HepG2 (cell line): ENCODE data around the gene PRR14. TPM values are rescaled to one million over a fixed set of nuclear protein-coding genes. Genes with fewer than 3 reads are reported as not detected.

Experiments
- EHMT2 ChIP-seq: fragments of 200-600 bp; sonication (generic); IDR thresholded peaks from 2 replicates; pipeline ENCODE4 v1.7.0; 2017; ENCODE audit warnings: antibody characterized with exemption, low read depth, low read length, borderline replicate concordance
- HNRNPUL1 ChIP-seq: fragments of 200-400 bp; formaldehyde crosslinking; IDR thresholded peaks from 2 replicates; pipeline ENCODE4 v1.6.1; 2017; ENCODE audit warnings: low read depth, mild to moderate bottlenecking, low read length, moderate library complexity
- HOXA3 ChIP-seq: sonication (generic); formaldehyde crosslinking; IDR thresholded peaks from 2 replicates; pipeline ENCODE4 v1.5.0; 2020; ENCODE audit warnings: missing genetic modification reagents
- MATR3 ChIP-seq: sonication (generic); formaldehyde crosslinking; IDR thresholded peaks from 2 replicates; pipeline ENCODE4 v1.4.0; 2020; ENCODE audit warnings: missing genetic modification reagents
- MEIS2 ChIP-seq: sonication (generic); formaldehyde crosslinking; IDR thresholded peaks from 2 replicates; pipeline ENCODE4 v1.9.0; 2021; ENCODE audit warnings: mild to moderate bottlenecking, missing genetic modification reagents
- MTA1 ChIP-seq: sonication (generic); formaldehyde crosslinking; IDR thresholded peaks from 2 replicates; pipeline ENCODE4 v1.4.0; 2020; ENCODE audit warnings: missing genetic modification reagents, mild to moderate bottlenecking, borderline replicate concordance
- RXRA ChIP-seq: sonication (generic); formaldehyde crosslinking; IDR thresholded peaks from 2 replicates; pipeline ENCODE4 v1.5.1; 2020; ENCODE audit warnings: missing genetic modification reagents
- TBX2 ChIP-seq: sonication (generic); formaldehyde crosslinking; IDR thresholded peaks from 2 replicates; pipeline ENCODE4 v1.5.0; 2020; ENCODE audit warnings: missing genetic modification reagents, mild to moderate bottlenecking, borderline replicate concordance
- XBP1 ChIP-seq: sonication (generic); formaldehyde crosslinking; IDR thresholded peaks from 2 replicates; pipeline ENCODE4 v1.5.0; 2020; ENCODE audit warnings: missing genetic modification reagents
- ZNF142 ChIP-seq: sonication (generic); formaldehyde crosslinking; IDR thresholded peaks from 2 replicates; pipeline ENCODE4 v1.4.0; 2020; ENCODE audit warnings: missing genetic modification reagents
- ZNF235 ChIP-seq: sonication (generic); formaldehyde crosslinking; IDR thresholded peaks from 2 replicates; pipeline ENCODE4 v1.8.1; 2023; ENCODE audit warnings: mild to moderate bottlenecking, missing genetic modification reagents, borderline replicate concordance
- ZNF749 ChIP-seq: sonication (generic); formaldehyde crosslinking; IDR thresholded peaks from 2 replicates; pipeline ENCODE4 v1.8.0; 2022; ENCODE audit warnings: mild to moderate bottlenecking, missing genetic modification reagents, moderate library complexity, borderline replicate concordance
- ZNF83 ChIP-seq: sonication (generic); formaldehyde crosslinking; IDR thresholded peaks from 2 replicates; pipeline ENCODE4 v1.4.0; 2020; ENCODE audit warnings: missing genetic modification reagents, mild to moderate bottlenecking, borderline replicate concordance
- polyA plus RNA-seq, 8 experiments: library from polyadenylated mRNA; depleted of rRNA in 3 of 8; stranded (reverse) in 7 of 8; unstranded in 1 of 8; fragments of >200 nt; fragmentation: Illumina TruSeq in 4 of 8; extraction: Trizol in 4 of 8; gene quantifications; 2 replicates each; pipeline versions ENCODE4 v1.2.1 to v1.2.3, GENCODE V29; 2011 to 2016; ENCODE audit warnings: low read depth in 4 of 8, missing spikeins in 1 of 8, mixed read lengths in 1 of 8; ENCODE audit not compliant: insufficient read depth in 1 of 8
- total RNA-seq, 5 experiments: library from RNA; depleted of rRNA; stranded (reverse); fragments of >200 nt; fragmentation: Illumina TruSeq; extraction: Trizol; gene quantifications; 2 replicates each; pipeline ENCODE4 v1.2.3, GENCODE V29; 2016; ENCODE audit warnings: low read depth in 1 of 5
- TF ChIP-seq, protein P1 (sequence below): IDR thresholded peaks from 2 replicates; pipeline ENCODE4 v1.4.0; 2020; ENCODE audit warnings: mild to moderate bottlenecking, missing genetic modification reagents
- TF ChIP-seq, protein P2 (sequence below): sonication (generic); formaldehyde crosslinking; IDR thresholded peaks from 2 replicates; pipeline ENCODE4 v1.4.0; 2020; ENCODE audit warnings: mild to moderate bottlenecking, missing genetic modification reagents
- TF ChIP-seq, protein P3 (sequence below): sonication (generic); formaldehyde crosslinking; IDR thresholded peaks from 2 replicates; pipeline ENCODE4 v1.4.0; 2020; ENCODE audit warnings: missing genetic modification reagents

The PRR14 gene
- total and polyA plus RNA-seq, 2 of the 13 experiments (the other 11 are each of a cell fraction or from before 2014, with no cell fraction given), result 8.4 to 11.0 TPM

- TF ChIP-seq, protein P1, sequence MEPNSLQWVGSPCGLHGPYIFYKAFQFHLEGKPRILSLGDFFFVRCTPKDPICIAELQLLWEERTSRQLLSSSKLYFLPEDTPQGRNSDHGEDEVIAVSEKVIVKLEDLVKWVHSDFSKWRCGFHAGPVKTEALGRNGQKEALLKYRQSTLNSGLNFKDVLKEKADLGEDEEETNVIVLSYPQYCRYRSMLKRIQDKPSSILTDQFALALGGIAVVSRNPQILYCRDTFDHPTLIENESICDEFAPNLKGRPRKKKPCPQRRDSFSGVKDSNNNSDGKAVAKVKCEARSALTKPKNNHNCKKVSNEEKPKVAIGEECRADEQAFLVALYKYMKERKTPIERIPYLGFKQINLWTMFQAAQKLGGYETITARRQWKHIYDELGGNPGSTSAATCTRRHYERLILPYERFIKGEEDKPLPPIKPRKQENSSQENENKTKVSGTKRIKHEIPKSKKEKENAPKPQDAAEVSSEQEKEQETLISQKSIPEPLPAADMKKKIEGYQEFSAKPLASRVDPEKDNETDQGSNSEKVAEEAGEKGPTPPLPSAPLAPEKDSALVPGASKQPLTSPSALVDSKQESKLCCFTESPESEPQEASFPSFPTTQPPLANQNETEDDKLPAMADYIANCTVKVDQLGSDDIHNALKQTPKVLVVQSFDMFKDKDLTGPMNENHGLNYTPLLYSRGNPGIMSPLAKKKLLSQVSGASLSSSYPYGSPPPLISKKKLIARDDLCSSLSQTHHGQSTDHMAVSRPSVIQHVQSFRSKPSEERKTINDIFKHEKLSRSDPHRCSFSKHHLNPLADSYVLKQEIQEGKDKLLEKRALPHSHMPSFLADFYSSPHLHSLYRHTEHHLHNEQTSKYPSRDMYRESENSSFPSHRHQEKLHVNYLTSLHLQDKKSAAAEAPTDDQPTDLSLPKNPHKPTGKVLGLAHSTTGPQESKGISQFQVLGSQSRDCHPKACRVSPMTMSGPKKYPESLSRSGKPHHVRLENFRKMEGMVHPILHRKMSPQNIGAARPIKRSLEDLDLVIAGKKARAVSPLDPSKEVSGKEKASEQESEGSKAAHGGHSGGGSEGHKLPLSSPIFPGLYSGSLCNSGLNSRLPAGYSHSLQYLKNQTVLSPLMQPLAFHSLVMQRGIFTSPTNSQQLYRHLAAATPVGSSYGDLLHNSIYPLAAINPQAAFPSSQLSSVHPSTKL (CRISPR knock-in tag), result peak; percentile 62
- no peak for TF ChIP-seq XBP1
- peak; percentile 79; the same call in 1 of the 2 replicates for TF ChIP-seq HNRNPUL1
- TF ChIP-seq ZNF749 (CRISPR knock-in tag), result peak; percentile 89
- no peak for TF ChIP-seq EHMT2
- no peak; the same call in 1 of the 2 replicates for TF ChIP-seq ZNF83 (CRISPR knock-in tag)
- no peak; the same call in 1 of the 2 replicates for TF ChIP-seq ZNF142 (CRISPR knock-in tag)
- TF ChIP-seq TBX2 (CRISPR knock-in tag), result peak; percentile 96
- peak; percentile 83 for TF ChIP-seq MEIS2
- TF ChIP-seq, protein P2, sequence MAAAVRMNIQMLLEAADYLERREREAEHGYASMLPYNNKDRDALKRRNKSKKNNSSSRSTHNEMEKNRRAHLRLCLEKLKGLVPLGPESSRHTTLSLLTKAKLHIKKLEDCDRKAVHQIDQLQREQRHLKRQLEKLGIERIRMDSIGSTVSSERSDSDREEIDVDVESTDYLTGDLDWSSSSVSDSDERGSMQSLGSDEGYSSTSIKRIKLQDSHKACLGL (CRISPR knock-in tag), result no peak
- 0 out of 2 replicates have a peak, but pooled peaks have one; percentile 59 for TF ChIP-seq MATR3 (CRISPR knock-in tag)
- TF ChIP-seq, protein P3, sequence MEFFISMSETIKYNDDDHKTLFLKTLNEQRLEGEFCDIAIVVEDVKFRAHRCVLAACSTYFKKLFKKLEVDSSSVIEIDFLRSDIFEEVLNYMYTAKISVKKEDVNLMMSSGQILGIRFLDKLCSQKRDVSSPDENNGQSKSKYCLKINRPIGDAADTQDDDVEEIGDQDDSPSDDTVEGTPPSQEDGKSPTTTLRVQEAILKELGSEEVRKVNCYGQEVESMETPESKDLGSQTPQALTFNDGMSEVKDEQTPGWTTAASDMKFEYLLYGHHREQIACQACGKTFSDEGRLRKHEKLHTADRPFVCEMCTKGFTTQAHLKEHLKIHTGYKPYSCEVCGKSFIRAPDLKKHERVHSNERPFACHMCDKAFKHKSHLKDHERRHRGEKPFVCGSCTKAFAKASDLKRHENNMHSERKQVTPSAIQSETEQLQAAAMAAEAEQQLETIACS (CRISPR knock-in tag), result no peak; the same call in 1 of the 2 replicates
- peak; percentile 93 for TF ChIP-seq RXRA
- no peak for TF ChIP-seq ZNF235 (CRISPR knock-in tag)
- TF ChIP-seq HOXA3, result peak; percentile 99
- TF ChIP-seq MTA1 (CRISPR knock-in tag), result peak; percentile 61; the same call in 1 of the 2 replicates
Observed at GRCh38 chr16:30698139-30698815, 47.5 kb downstream of the PRR14 start (continued).
